ENCODE results near the gene FBXO8.
A peak's percentile ranks its signal among the peaks of the same experiment; 100 is the strongest.

FBXO8 gene

GRCh38 chr4:174214101-174214878 lies 69.2 kb downstream of the FBXO8 start:
- Mint-ChIP-seq H3K9me3 (no peaks in the 10 kb centered on the region), H3K27me3 (ENCODE audit: low read depth, poor library complexity) (peaks cover 100% of the 10 kb centered on the region), H3K27ac (no peak overlapping the region), H3K4me1 (peaks cover 48% of the 10 kb centered on the region), H3K4me3 (peak overlapping the region; percentile 18), H3K36me3 (ENCODE audit: low read depth) (no peaks in the 10 kb centered on the region)
- peak; percentile 28 for DNase-seq
- TF ChIP-seq CTCF (IDR thresholded peaks at IDR 0.05): no peak

- TF ChIP-seq CTCF (IDR thresholded peaks at IDR 0.05): no peak
- Mint-ChIP-seq H3K4me1 (peaks cover 48% of the 10 kb centered on the region), H3K27ac (no peak overlapping the region), H3K9me3 (no peaks in the 10 kb centered on the region), H3K4me3 (peak overlapping the region; percentile 15), H3K36me3 (ENCODE audit: low read depth) (no peaks in the 10 kb centered on the region), H3K27me3 (ENCODE audit: low read depth, poor library complexity) (peaks cover 100% of the 10 kb centered on the region)
- DNase-seq: no peak
These were observed 69.8 kb downstream of the FBXO8 start for GRCh38 chr4:174213731-174214100.

GRCh38 chr4:174212061-174212460 lies 71.4 kb downstream of the FBXO8 start:
- H3K27ac Mint-ChIP-seq: no peak overlapping the region
- TF ChIP-seq CTCF (IDR thresholded peaks at IDR 0.05): no peak
- no peak overlapping the region for H3K4me3 Mint-ChIP-seq
- H3K4me1 Mint-ChIP-seq: peaks cover 34% of the 10 kb centered on the region
- peaks cover 100% of the 10 kb centered on the region for H3K27me3 Mint-ChIP-seq (ENCODE audit: low read depth, poor library complexity)
- no peaks in the 10 kb centered on the region for H3K36me3 Mint-ChIP-seq (ENCODE audit: low read depth)
- no peaks in the 10 kb centered on the region for H3K9me3 Mint-ChIP-seq
- DNase-seq: no peak

- peak; percentile 16 for DNase-seq
- H3K4me3 Mint-ChIP-seq: no peak overlapping the region
- no peaks in the 10 kb centered on the region for H3K9me3 Mint-ChIP-seq
- H3K27ac Mint-ChIP-seq: no peak overlapping the region
- H3K36me3 Mint-ChIP-seq (ENCODE audit: low read depth): no peaks in the 10 kb centered on the region
- peaks cover 100% of the 10 kb centered on the region for H3K27me3 Mint-ChIP-seq (ENCODE audit: low read depth, poor library complexity)
- peaks cover 30% of the 10 kb centered on the region for H3K4me1 Mint-ChIP-seq
- TF ChIP-seq CTCF (IDR thresholded peaks at IDR 0.05): no peak
These were observed 71.8 kb downstream of the FBXO8 start for GRCh38 chr4:174211622-174212044.

GRCh38 chr4:174210952-174211490 lies 72.4 kb downstream of the FBXO8 start:
- H3K27ac Mint-ChIP-seq: no peak overlapping the region
- no peak overlapping the region for H3K4me3 Mint-ChIP-seq
- no peaks in the 10 kb centered on the region for H3K36me3 Mint-ChIP-seq (ENCODE audit: low read depth)
- DNase-seq: no peak
- no peak for TF ChIP-seq CTCF (IDR thresholded peaks at IDR 0.05)
- H3K4me1 Mint-ChIP-seq: peaks cover 24% of the 10 kb centered on the region
- peaks cover 100% of the 10 kb centered on the region for H3K27me3 Mint-ChIP-seq (ENCODE audit: low read depth, poor library complexity)
- no peaks in the 10 kb centered on the region for H3K9me3 Mint-ChIP-seq

GRCh38 chr4:174210354-174210753 lies 73.1 kb downstream of the FBXO8 start:
- TF ChIP-seq CTCF (IDR thresholded peaks at IDR 0.05): no peak
- no peak overlapping the region for H3K27ac Mint-ChIP-seq
- no peak for DNase-seq
- H3K36me3 Mint-ChIP-seq (ENCODE audit: low read depth): no peaks in the 10 kb centered on the region
- no peaks in the 10 kb centered on the region for H3K9me3 Mint-ChIP-seq
- H3K4me3 Mint-ChIP-seq: no peak overlapping the region
- peaks cover 99% of the 10 kb centered on the region for H3K27me3 Mint-ChIP-seq (ENCODE audit: low read depth, poor library complexity)
- H3K4me1 Mint-ChIP-seq: peaks cover 21% of the 10 kb centered on the region

All from nephron progenitor cell (in vitro differentiated cells).